Heart right ventricle (tissue), 16 donors: Measurements from ENCODE around the gene TMEM184C. TPM values are rescaled to one million over a fixed set of nuclear protein-coding genes. Genes with fewer than 3 reads are reported as not detected.

Experiments used
- ATAC-seq, 8 donors: fragments of 200-7000 bp; cut with Tn5 transposase; one replicate each; pipeline ENCODE4 v1.9.1; 2020; ENCODE audit warnings: mild to moderate bottlenecking in 8 of 8, moderate library complexity in 8 of 8, moderate number of reproducible peaks in 1 of 8
- DNase-seq, 2 donors: peaks; one replicate each; pipeline ENCODE4 v3.0.0-alpha.2; 2020
- H3K27ac ChIP-seq, 10 donors: fragments of 200-600 bp; sonication (generic) in 2 of 10; one replicate each; pipeline versions ENCODE4 v1.5.0 to v1.8.0; 2020 to 2022; ENCODE audit warnings: mild to moderate bottlenecking in 3 of 10
- H3K27me3 ChIP-seq, 7 donors: fragments of 200-600 bp; one replicate each; pipeline ENCODE4 v1.8.0; 2021 to 2022; ENCODE audit warnings: mild to moderate bottlenecking in 2 of 7
- H3K36me3 ChIP-seq, 9 donors: fragments of 200-600 bp; sonication (generic) in 1 of 9; one replicate each; pipeline versions ENCODE4 v1.5.0 to v1.8.0; 2020 to 2022; ENCODE audit warnings: mild to moderate bottlenecking in 2 of 9
- H3K4me1 ChIP-seq, 9 donors: fragments of 200-600 bp; sonication (generic) in 1 of 9; one replicate each; pipeline versions ENCODE4 v1.5.0 to v1.8.0; 2020 to 2022; ENCODE audit warnings: mild to moderate bottlenecking in 4 of 9
- H3K4me3 ChIP-seq, 10 donors: fragments of 200-600 bp; sonication (generic) in 2 of 10; one replicate each; pipeline versions ENCODE4 v1.5.0 to v1.8.0; 2020 to 2022; ENCODE audit warnings: mild to moderate bottlenecking in 7 of 10, moderate library complexity in 2 of 10
- H3K9me3 ChIP-seq, 11 donors: fragments of 200-600 bp in 10 of 11; sonication (generic) in 2 of 11; one replicate each; pipeline versions ENCODE4 v1.5.0 to v1.8.0; 2013 to 2022; ENCODE audit warnings: mild to moderate bottlenecking in 2 of 11, control low read depth in 1 of 11, moderate library complexity in 1 of 11
- WGBS, 2 donors: extraction: QIAGEN DNeasy Blood & Tissue Kit; methylation state at CpG; one replicate each; pipeline ENCODE4 v1.1.7; 2013; ENCODE audit warnings: inconsistent platforms in 1 of 2; 5-methylcytosine and 5-hydroxymethylcytosine counted together
- intact Hi-C, 10 donors: fragments of 100-400 bp; cut with DNase I; formaldehyde crosslinking; loops; one replicate each; pipeline versions ENCODE4 v1.11.1 to v1.14.2; 2022
- polyA plus RNA-seq, 2 donors: library from polyadenylated mRNA; stranded (reverse); fragments of 200-250 nt; gene quantifications; one replicate each; pipeline ENCODE4 v1.2.3, GENCODE V29; 2013
- total RNA-seq, 10 donors: library from RNA; stranded (reverse); fragmentation: NEBNext Ultra II Directional in 3 of 10; extraction: Animal tissue kit (Norgen Biotek cat#: 25700) in 3 of 10; gene quantifications; one replicate each; pipeline versions ENCODE4 v1.2.1 to v1.2.4, GENCODE V29; 2021 to 2023
- TF ChIP-seq, protein P1 (sequence below), 9 donors: fragments of 200-600 bp; sonication (generic) in 2 of 9; IDR thresholded peaks; one replicate each; pipeline versions ENCODE4 v1.5.0 to v1.8.0; 2021 to 2022; ENCODE audit warnings: antibody characterized with exemption in 9 of 9, mild to moderate bottlenecking in 5 of 9, moderate library complexity in 1 of 9
- donor health status: Arrhythmogenic right ventricular cardiomyopathy.
- donor health status: ischemic (EF 13 %, LVEDD 7.1; RV severe dilation, severe dysfunction).
- donor health status: healthy with polysubstance abuse.
- donor health status: DM: no; HTN: yes; CAD: no.
- donor health status: DM: no; HTN: no; CAD: no.
- donor health status: ischemic (EF 25% LVEDD 6.9; RV normal size, moderate dysfunction).
- donor health status: ischemic (EF 25% LVEDD 5.7; RV mildly dilated, moderate dysfunction).
- donor health status: healthy.
- donor health status: DM: yes; HTN: yes; CAD: no.
- donor health status: Ischemic cardiomyopathy.
- donor health status: ischemic (EF 35%, LVEDD 5.7; RV mildly dilated, moderate dysfunction).
- donor health status: nonischemic (EF 11% LVEDD 7.7; RV severe dilation, severe dysfunction).
- donor health status: DM: yes; HTN: yes; CAD: no.
- donor health status: PGD.
- donor health status: ischemic (EF 29% LVEDD 5.4; RV normal size, mild dysfunction).
- donor health status: nonischemic (EF 23%, LVEDD 6.1; RV moderate dilation, normal function).

The TMEM184C gene
- total and polyA plus RNA-seq, 12 donors: 3.2 to 30.5 (median 21.1) TPM

- DNase-seq: no peak
- intact Hi-C loops: loop anchor here in 1 of 10 donors (5.0 kb wide), 1 partner anchor 64 kb away; the partner anchor contains the start of gene PRMT9
- WGBS, 2 donors: 15 to 17% methylated on average over 17 of the region's 17 CpGs
- H3K4me3 ChIP-seq: peak overlapping the region; percentile 61 to 97 (median 72)
- H3K27ac ChIP-seq: peak overlapping the region in 9 of 10 donors; percentile 67 to 92 (median 76)
- peaks cover 0 to 52% (median 36%) of the 10 kb centered on the region in 9 donors for H3K4me1 ChIP-seq
- H3K9me3 ChIP-seq: no peaks in the 10 kb centered on the region
- peak in 2 of 8 donors; percentile 3 to 27 for ATAC-seq
- TF ChIP-seq, protein P1, sequence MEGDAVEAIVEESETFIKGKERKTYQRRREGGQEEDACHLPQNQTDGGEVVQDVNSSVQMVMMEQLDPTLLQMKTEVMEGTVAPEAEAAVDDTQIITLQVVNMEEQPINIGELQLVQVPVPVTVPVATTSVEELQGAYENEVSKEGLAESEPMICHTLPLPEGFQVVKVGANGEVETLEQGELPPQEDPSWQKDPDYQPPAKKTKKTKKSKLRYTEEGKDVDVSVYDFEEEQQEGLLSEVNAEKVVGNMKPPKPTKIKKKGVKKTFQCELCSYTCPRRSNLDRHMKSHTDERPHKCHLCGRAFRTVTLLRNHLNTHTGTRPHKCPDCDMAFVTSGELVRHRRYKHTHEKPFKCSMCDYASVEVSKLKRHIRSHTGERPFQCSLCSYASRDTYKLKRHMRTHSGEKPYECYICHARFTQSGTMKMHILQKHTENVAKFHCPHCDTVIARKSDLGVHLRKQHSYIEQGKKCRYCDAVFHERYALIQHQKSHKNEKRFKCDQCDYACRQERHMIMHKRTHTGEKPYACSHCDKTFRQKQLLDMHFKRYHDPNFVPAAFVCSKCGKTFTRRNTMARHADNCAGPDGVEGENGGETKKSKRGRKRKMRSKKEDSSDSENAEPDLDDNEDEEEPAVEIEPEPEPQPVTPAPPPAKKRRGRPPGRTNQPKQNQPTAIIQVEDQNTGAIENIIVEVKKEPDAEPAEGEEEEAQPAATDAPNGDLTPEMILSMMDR (IDR thresholded peaks at IDR 0.05): no peak
- H3K27me3 ChIP-seq: peaks cover 0 to 4% (median 0%) of the 10 kb centered on the region in 7 donors
- peaks cover 0 to 30% (median 3%) of the 10 kb centered on the region in 9 donors for H3K36me3 ChIP-seq
Measured at GRCh38 chr4:147617841-147618691, 869 bp downstream of the TMEM184C start.

DNA sequence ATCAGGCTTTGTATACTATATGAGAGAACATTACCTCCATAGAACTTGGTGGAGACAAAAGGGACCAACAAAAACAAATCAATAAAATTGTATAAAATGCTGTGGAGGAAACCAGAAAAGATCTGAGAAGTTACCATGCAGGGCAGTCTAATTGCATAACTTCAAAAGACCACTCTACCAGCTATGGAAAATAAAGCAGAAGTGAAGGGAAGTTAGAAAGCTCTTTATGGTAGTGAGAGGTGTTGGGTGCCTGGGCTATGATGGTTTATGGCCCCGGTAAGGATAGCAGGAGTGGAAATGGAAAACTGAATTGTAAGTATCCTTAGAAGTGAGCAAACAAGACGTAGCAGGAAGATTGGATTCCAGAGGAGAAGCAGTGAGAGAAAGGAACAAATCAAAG is 3.1 kb downstream of the TMEM184C start:
- Histone ChIP-seq H3K9me3 (no peaks in the 10 kb centered on the region), H3K27ac (no peak overlapping the region), H3K27me3 (no peaks in the 10 kb centered on the region), H3K4me1 (peaks cover 0 to 52% (median 37%) of the 10 kb centered on the region in 9 donors), H3K4me3 (no peak overlapping the region), H3K36me3 (peaks cover 0 to 52% (median 23%) of the 10 kb centered on the region in 9 donors)
- TF ChIP-seq, protein P1 (IDR thresholded peaks at IDR 0.05): no peak
- ATAC-seq: no peak
- no peak for DNase-seq
- intact Hi-C loops: no loop called here
- WGBS, 2 donors: 80 to 82% methylated on average over 2 of the region's 2 CpGs

GRCh38 chr4:147625733-147626132 is 8.5 kb downstream of the TMEM184C start:
- Histone ChIP-seq H3K27me3 (no peaks in the 10 kb centered on the region), H3K9me3 (no peaks in the 10 kb centered on the region), H3K27ac (no peak overlapping the region), H3K4me1 (peaks cover 0 to 18% (median 13%) of the 10 kb centered on the region in 9 donors), H3K4me3 (no peak overlapping the region), H3K36me3 (peaks cover 0 to 95% (median 61%) of the 10 kb centered on the region in 9 donors)
- TF ChIP-seq, protein P1 (IDR thresholded peaks at IDR 0.05): no peak
- WGBS, 2 donors: 84 to 91% methylated on average over 6 of the region's 6 CpGs
- intact Hi-C loops: no loop called here
- DNase-seq: no peak
- no peak for ATAC-seq

GRCh38 chr4:147626903-147627302 is 9.7 kb downstream of the TMEM184C start:
- peaks cover 0 to 100% (median 66%) of the 10 kb centered on the region in 9 donors for H3K36me3 ChIP-seq
- no peak for ATAC-seq
- no peak for DNase-seq
- H3K4me3 ChIP-seq: no peak overlapping the region
- 94 to 96% methylated on average over 4 of the region's 4 CpGs for WGBS, 2 donors
- TF ChIP-seq, protein P1 (IDR thresholded peaks at IDR 0.05): no peak
- intact Hi-C loops: no loop called here
- H3K9me3 ChIP-seq: no peaks in the 10 kb centered on the region
- H3K27ac ChIP-seq: no peak overlapping the region
- no peaks in the 10 kb centered on the region for H3K27me3 ChIP-seq
- H3K4me1 ChIP-seq: peaks cover 0 to 6% (median 1%) of the 10 kb centered on the region in 9 donors
